ENCODE measurements around the gene RHBDL3. TPM values are rescaled to one million over a fixed set of nuclear protein-coding genes. Genes with fewer than 3 reads are reported as not detected.

The RHBDL3 gene
- total RNA-seq, 1 donor from 2014 or later: 0.50 TPM

DNA sequence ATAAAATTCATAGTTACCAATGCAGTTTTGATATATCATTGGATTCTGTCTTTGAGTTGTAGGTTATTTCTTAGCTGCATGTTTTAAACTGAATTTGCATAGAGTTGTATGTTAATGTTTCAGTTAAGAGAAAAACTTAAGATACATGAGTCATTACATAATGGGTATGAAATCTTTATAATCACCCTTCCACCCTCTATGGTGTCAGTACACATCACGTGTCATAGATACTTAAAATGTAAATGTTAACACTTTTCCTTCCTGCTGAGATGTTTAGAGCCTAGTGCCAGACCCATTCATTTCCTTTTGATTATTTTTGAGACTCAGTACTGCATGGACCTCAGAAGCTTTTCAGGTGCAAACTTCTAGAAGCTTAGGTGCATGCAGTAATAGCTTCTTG, 104.8 kb downstream of the RHBDL3 start:
- Mint-ChIP-seq H3K27ac (no peak overlapping the region), H3K4me3 (ENCODE audit: low read depth) (no peak overlapping the region), H3K27me3 (no peaks in the 10 kb centered on the region), H3K36me3 (ENCODE audit: insufficient read depth) (peaks cover 31% of the 10 kb centered on the region), H3K4me1 (ENCODE audit: low read depth) (no peaks in the 10 kb centered on the region), H3K9me3 (ENCODE audit: low read depth) (no peaks in the 10 kb centered on the region)
- DNase-seq (ENCODE audit: low spot score, unreplicated experiment): no peak
- TF ChIP-seq, protein P1, sequence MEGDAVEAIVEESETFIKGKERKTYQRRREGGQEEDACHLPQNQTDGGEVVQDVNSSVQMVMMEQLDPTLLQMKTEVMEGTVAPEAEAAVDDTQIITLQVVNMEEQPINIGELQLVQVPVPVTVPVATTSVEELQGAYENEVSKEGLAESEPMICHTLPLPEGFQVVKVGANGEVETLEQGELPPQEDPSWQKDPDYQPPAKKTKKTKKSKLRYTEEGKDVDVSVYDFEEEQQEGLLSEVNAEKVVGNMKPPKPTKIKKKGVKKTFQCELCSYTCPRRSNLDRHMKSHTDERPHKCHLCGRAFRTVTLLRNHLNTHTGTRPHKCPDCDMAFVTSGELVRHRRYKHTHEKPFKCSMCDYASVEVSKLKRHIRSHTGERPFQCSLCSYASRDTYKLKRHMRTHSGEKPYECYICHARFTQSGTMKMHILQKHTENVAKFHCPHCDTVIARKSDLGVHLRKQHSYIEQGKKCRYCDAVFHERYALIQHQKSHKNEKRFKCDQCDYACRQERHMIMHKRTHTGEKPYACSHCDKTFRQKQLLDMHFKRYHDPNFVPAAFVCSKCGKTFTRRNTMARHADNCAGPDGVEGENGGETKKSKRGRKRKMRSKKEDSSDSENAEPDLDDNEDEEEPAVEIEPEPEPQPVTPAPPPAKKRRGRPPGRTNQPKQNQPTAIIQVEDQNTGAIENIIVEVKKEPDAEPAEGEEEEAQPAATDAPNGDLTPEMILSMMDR (IDR thresholded peaks at IDR 0.05; ENCODE audit: unreplicated experiment): no peak

Small RNA genes within 50 kb of the gene (microRNA-seq; reads per million reads assigned to microRNA genes)
- gene MIR632 (ENCODE audit: borderline number of aligned reads, unreplicated experiment): not detected

Other genes starting within 250 kb of the RHBDL3 start
- gene RHOT1, start 123.3 kb upstream of the RHBDL3 start, total RNA-seq: 32.4 and 33.1 TPM in 2 replicates
- gene C17orf75, start 76.3 kb downstream of the RHBDL3 start, total RNA-seq: 39.1 TPM in 2 replicates
- gene ZNF207, start 84.3 kb downstream of the RHBDL3 start, total RNA-seq: 226 and 240 TPM in 2 replicates
- 110 and 113 TPM in 2 replicates for gene PSMD11, start 178.7 kb downstream of the RHBDL3 start, total RNA-seq
- gene CDK5R1, start 221.2 kb downstream of the RHBDL3 start, total RNA-seq: 6.1 and 6.2 TPM in 2 replicates

Measured in progenitor cell of endocrine pancreas (in vitro differentiated cells).